SU-DHL-6 (cell line): Measurements from ENCODE around the gene DDX51.

ENCODE experiments used
- H2AFZ ChIP-seq: fragments of 200-600 bp; sonication (generic); 2 replicates; pipeline ENCODE4 v1.6.1; 2014; ENCODE audit warnings: low read depth, mild to moderate bottlenecking, moderate library complexity, mixed read lengths, antibody characterized with exemption, low read length; ENCODE audit not compliant: severe bottlenecking
- H3F3A ChIP-seq: fragments of 200-600 bp; shearing (Covaris generic); 2 replicates; pipeline ENCODE4 v1.6.0; 2016; ENCODE audit warnings: antibody characterized with exemption, mild to moderate bottlenecking; ENCODE audit not compliant: insufficient read depth
- H3K27ac ChIP-seq: fragments of 200-600 bp; sonication (generic); 2 replicates; pipeline ENCODE4 v1.5.1; 2016; ENCODE audit warnings: low read depth, mild to moderate bottlenecking, low read length, moderate library complexity, mixed read lengths
- H3K27me3 ChIP-seq: fragments of 200-600 bp; sonication (generic), shearing (Covaris generic); 2 replicates; pipeline ENCODE4 v1.6.0; 2014; ENCODE audit warnings: mild to moderate bottlenecking, low read length
- H3K36me3 ChIP-seq: fragments of 200-600 bp; sonication (generic); 2 replicates; pipeline ENCODE4 v1.6.1; 2014; ENCODE audit warnings: mild to moderate bottlenecking, low read length, mixed read lengths
- H3K4me2 ChIP-seq: fragments of 300-600, 200-600 bp; shearing (Covaris generic), sonication (generic); 2 replicates; pipeline ENCODE4 v1.6.0; 2014; ENCODE audit warnings: low read length, low read depth, mild to moderate bottlenecking; ENCODE audit not compliant: poor library complexity, severe bottlenecking
- H3K4me3 ChIP-seq: fragments of 200-600 bp; sonication (generic); 2 replicates; pipeline ENCODE4 v1.5.1; 2014; ENCODE audit warnings: antibody characterized with exemption, low read length, mild to moderate bottlenecking, mixed read lengths; ENCODE audit not compliant: insufficient read depth, poor library complexity, severe bottlenecking
- H3K79me2 ChIP-seq: fragments of 200-600 bp; sonication (generic); 2 replicates; pipeline ENCODE4 v1.6.1; 2014; ENCODE audit warnings: mild to moderate bottlenecking, low read length, moderate library complexity; ENCODE audit not compliant: insufficient read depth
- H3K9ac ChIP-seq: fragments of 200-600 bp; sonication (generic); 2 replicates; pipeline ENCODE4 v1.7.0; 2014; ENCODE audit warnings: mild to moderate bottlenecking, low read length
- H3K9me2 ChIP-seq: fragments of 200-600 bp; sonication (generic); replicated peaks from 2 replicates; pipeline ENCODE4 v1.6.1; 2014; ENCODE audit warnings: low read length; ENCODE audit not compliant: insufficient read depth
- H3K9me3 ChIP-seq: fragments of 200-600 bp; sonication (generic); 2 replicates; pipeline ENCODE4 v1.6.1; 2014; ENCODE audit warnings: low read length, mixed read lengths; ENCODE audit not compliant: insufficient read depth
- H4K20me1 ChIP-seq: fragments of 200-600 bp; sonication (generic); 2 replicates; pipeline ENCODE4 v1.6.1; 2014; ENCODE audit warnings: low read depth, mild to moderate bottlenecking, antibody characterized with exemption, low read length, moderate library complexity, mixed read lengths
- EZH2phosphoT487 ChIP-seq: fragments of 200-600 bp; sonication (generic), shearing (Covaris generic); conservative IDR thresholded peaks from 2 replicates; pipeline ENCODE4 v1.6.1; 2018; ENCODE audit warnings: mild to moderate bottlenecking, antibody characterized with exemption, low read length, moderate library complexity, mixed read lengths
- TF ChIP-seq, protein P1 (sequence below): fragments of 200-600 bp; sonication (generic); IDR thresholded peaks from one replicate; pipeline ENCODE4 v1.5.1; 2017; ENCODE audit warnings: antibody characterized with exemption, mild to moderate bottlenecking, low read length, moderate library complexity; ENCODE audit not compliant: insufficient read depth, poor library complexity, severe bottlenecking

Gene DDX51

DNA sequence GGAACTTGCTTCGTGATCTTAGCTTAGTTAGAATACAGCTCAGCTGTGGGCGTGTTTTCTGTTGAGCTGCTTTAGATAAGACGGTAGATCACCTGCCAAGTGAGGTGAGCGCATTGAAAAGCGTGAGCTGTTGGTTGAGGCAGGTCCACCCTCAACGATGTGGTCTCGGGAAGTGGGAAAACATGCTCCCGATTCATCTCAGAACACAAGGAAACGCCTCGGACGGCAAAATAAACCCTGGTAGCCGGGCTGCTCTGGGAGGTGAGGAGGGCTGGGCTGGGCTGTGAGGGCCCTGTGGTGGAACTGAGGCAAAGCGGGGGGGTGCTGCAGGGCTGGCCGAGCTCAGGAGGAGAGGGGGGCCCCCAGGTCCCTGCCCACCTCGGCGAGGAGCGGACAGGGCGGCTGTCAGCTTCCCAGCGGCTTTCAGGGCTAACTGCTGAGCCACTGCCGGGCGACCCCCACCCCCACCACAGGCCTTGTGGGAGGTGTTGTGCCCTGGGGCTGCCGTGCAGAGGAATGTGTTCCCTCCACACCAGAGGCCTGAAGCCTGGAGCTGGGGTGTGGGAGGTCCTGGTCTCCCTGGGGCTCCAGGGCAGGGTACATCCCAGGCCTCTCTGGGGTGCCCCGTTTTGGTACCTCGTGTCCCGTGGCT lies 30.8 kb upstream of the DDX51 start:
- Histone ChIP-seq H4K20me1 (no peaks in the 10 kb centered on the region), H3K27ac (no peak overlapping the region), H3K4me3 (no peak overlapping the region), H3K79me2 (no peaks in the 10 kb centered on the region), H3F3A (no peaks in the 10 kb centered on the region), H3K9me3 (no peaks in the 10 kb centered on the region), H3K27me3 (no peaks in the 10 kb centered on the region), H3K9me2 (no peaks in the 10 kb centered on the region), H2AFZ (no peak overlapping the region), H3K9ac (no peak overlapping the region), H3K36me3 (no peaks in the 10 kb centered on the region), H3K4me2 (no peak overlapping the region)
- no peak for TF ChIP-seq EZH2phosphoT487
- TF ChIP-seq, protein P1, sequence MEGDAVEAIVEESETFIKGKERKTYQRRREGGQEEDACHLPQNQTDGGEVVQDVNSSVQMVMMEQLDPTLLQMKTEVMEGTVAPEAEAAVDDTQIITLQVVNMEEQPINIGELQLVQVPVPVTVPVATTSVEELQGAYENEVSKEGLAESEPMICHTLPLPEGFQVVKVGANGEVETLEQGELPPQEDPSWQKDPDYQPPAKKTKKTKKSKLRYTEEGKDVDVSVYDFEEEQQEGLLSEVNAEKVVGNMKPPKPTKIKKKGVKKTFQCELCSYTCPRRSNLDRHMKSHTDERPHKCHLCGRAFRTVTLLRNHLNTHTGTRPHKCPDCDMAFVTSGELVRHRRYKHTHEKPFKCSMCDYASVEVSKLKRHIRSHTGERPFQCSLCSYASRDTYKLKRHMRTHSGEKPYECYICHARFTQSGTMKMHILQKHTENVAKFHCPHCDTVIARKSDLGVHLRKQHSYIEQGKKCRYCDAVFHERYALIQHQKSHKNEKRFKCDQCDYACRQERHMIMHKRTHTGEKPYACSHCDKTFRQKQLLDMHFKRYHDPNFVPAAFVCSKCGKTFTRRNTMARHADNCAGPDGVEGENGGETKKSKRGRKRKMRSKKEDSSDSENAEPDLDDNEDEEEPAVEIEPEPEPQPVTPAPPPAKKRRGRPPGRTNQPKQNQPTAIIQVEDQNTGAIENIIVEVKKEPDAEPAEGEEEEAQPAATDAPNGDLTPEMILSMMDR, result no peak

DNA sequence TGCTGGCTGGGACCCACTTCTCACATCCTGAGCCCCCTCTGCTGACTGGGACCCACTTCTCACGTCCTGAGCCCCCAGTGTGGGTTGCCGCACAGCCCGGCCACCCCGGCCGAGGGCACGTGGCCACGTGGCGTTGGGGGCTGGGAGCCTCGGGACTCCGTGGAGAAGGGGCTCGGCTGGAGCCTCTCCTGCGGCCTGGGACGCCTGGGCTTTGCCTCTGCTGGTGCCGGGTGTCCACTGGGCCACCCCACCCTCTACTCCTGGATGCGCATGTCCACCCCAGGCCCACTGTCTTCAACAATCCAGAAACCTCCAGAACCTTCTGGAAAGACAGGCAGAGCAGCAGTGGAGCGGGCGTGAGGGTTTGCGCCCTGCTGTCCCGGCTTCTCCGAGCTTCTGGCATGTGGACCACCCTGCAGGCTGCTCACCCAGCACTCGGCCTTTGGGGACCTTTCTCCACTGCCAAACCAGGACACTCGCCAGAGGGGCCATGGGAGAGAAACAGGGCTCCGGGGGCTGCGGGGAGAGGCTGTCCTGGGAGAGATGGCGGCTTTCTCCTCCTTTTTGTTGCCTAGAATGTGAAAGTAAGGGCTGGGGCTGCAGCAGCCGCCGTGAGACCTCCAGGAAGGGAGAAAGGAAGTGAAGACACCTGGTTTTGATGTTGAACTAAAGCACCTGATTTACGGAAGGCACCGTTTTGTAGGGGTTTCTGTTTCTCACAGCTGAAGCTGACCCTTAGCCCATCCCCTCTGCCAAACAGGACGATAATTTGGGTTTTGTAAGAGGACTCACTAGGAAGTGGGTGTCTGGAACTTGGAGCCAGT lies 30.1 kb upstream of the DDX51 start:
- no peak overlapping the region for H2AFZ ChIP-seq

DNA sequence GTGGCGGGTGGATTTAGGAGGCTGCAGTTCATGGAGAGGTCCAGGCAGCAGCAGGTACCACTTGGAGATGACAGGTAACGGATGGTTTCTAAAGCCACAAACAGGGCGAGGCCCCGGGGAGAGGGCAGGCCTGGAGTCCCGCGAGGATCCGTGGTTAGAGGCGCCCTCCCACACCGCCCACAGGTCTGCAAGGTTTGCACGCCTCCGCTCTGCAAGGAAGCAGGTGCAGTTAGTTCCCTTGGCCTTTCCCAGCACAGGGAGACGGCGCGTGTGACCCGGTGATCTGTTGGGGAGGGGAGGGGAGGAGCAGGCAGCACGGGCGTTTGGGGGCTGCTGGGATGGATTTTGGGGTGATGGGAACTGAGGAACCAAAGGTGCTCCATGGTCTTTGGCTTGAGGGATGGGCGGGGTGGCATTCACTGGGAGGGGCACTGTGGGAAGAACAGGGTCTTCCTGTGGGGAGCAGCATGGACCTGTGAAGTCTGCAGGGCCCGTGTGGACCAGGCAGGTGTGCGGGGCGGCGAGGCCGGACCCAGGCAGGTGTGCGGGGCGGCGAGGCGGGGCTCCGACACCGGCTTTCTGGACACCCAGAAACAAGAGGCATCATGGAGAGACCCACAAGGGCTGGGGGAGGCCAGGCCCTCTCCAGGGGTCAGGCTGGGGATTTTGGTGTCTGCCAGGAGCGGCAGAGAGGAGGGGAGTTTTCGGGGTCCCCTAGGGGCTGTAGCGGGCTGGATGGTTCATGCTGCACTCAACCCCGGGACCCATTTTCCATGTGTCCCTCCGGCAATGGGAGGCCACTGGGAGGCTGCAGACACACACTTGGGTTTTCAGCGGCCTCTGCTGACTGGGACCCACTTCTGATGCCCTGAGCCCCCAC lies 29.3 kb upstream of the DDX51 start:
- Histone ChIP-seq H3K9ac (no peak overlapping the region), H3F3A (no peaks in the 10 kb centered on the region), H2AFZ (no peak overlapping the region), H3K36me3 (no peaks in the 10 kb centered on the region), H3K9me3 (no peaks in the 10 kb centered on the region), H3K27ac (no peak overlapping the region), H3K4me2 (no peak overlapping the region), H4K20me1 (no peaks in the 10 kb centered on the region), H3K4me3 (no peak overlapping the region), H3K27me3 (no peaks in the 10 kb centered on the region), H3K79me2 (no peaks in the 10 kb centered on the region), H3K9me2 (no peaks in the 10 kb centered on the region)
- TF ChIP-seq, protein P1, result no peak
- no peak for TF ChIP-seq EZH2phosphoT487

More for the DNA sequence above, 30.1 kb upstream of the DDX51 start:
- Histone ChIP-seq H3K27me3 (no peaks in the 10 kb centered on the region), H3K79me2 (no peaks in the 10 kb centered on the region), H3K27ac (no peak overlapping the region), H3F3A (no peaks in the 10 kb centered on the region), H3K9me3 (no peaks in the 10 kb centered on the region), H4K20me1 (no peaks in the 10 kb centered on the region), H3K9me2 (no peaks in the 10 kb centered on the region), H3K4me3 (no peak overlapping the region), H3K36me3 (no peaks in the 10 kb centered on the region), H3K9ac (no peak overlapping the region), H3K4me2 (no peak overlapping the region)
- no peak for TF ChIP-seq EZH2phosphoT487
- TF ChIP-seq, protein P1, result no peak
